Inflammatory macrophage treated with lipopolysaccharide for 4 hours (primary cell): ENCODE data around the gene OAS2.

Experiments
- DNase-seq: peaks from one replicate; pipeline ENCODE4 v3.0.0-alpha.2; 2020

Gene OAS2

DNA sequence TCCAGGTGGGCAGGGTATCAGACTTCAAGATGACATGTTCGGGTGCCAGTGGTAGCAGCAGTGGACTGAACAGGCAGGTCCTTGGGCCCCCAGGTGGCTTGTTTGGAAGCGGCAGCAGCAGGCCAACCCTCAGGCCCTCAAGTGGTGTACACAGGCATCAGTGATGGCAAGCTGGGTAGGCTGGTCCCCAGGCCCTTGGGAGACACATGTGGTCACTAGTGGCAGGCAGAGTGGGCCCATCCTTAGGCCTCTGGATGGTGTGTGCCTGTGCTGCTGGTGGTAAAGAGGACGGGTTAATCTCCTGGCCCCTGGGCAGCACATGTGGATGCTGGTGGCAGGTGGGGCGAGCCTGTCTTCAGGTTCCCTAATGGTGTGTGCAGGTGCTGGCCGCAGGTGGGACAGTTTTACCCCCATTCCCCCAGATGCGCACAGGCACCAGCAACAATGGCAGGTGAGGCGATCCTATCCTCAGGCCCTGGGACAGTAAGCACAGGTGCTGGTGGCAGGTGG lies 8.0 kb downstream of the OAS2 start:
- no peak for DNase-seq

DNA sequence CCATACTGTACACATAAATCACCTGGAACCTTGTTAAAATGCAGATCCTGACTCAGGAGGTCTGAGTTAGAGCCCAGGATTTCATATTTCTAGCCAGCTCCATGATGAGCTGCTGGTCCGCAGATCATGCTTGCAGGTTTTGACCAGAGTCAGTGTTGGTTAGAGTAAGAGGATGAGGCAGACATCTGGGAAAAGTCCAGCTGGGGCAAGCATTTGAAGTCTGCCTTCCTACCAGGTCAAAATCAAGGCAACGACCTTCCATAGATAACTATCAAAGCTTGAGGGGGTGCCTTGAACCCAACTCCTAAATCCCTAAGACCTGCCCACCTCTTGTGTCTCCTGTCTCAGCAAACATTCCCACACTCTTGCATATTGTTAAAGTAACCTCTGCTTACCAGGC lies 9.2 kb downstream of the OAS2 start:
- DNase-seq: no peak

DNA sequence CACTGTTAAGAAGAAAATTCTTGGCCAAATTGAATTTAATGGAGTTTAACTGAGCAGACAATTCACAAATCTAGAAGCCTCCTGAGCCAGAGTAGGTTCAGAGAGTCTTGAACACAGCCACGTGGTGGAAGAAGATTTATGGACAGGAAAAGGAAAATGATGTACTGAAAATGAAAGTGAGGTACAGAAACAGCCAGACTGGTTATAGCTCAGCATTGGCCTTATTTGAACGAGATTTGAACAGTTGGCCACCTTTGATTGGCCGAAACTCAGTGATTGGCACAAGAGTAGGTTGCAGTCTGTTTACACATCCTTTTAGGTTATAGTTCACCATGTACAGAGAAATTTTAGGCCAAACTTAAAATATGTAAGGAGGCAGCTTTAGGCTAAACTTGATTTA lies 9.9 kb downstream of the OAS2 start:
- peak; percentile 47 for DNase-seq

DNA sequence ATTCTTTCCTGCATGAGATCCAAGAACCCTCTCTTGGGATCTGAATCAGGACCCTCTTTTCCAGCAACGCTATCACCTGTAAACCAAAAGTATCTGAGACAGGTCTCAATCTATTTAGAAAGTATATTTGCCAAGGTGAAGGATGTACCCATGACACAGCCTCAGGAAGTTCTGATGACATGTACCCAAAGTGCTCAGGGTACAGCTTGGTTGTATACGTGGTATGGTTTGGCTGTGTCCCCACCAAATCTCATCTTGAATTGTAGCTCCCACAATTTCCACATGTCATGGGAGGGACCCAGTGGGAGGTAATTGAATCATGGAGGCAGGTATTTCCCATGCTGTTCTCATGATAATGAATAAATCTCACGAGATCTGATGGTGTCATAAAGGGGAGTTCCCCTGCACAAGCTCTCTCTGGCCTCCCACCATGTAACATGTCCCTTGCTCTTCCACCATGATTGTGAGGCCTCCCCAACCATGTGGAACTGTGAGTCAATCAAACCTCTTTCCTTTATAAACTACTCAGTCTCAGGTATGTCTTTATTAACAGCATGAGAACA lies 10.6 kb downstream of the OAS2 start:
- peak; percentile 78 for DNase-seq

DNA sequence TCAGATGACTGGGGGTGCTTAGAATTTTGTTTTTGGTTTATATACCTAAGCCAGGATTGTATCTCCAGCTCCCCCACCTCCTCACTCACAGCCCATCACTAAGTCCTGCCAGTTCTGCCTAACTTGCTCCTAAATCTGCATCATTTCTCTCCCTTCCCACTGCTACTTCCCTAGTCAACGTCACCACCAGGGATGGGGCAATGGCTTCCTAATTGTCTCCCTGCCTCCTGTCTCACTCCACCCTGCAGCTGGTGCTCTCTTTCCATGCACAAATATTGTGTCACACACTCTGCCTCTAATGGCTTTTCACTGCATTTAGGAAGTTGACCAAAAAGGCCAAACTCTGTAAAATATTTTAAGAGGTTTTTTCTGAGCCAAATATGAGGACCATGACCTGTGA lies 11.5 kb downstream of the OAS2 start:
- DNase-seq: peak; percentile 60

DNA sequence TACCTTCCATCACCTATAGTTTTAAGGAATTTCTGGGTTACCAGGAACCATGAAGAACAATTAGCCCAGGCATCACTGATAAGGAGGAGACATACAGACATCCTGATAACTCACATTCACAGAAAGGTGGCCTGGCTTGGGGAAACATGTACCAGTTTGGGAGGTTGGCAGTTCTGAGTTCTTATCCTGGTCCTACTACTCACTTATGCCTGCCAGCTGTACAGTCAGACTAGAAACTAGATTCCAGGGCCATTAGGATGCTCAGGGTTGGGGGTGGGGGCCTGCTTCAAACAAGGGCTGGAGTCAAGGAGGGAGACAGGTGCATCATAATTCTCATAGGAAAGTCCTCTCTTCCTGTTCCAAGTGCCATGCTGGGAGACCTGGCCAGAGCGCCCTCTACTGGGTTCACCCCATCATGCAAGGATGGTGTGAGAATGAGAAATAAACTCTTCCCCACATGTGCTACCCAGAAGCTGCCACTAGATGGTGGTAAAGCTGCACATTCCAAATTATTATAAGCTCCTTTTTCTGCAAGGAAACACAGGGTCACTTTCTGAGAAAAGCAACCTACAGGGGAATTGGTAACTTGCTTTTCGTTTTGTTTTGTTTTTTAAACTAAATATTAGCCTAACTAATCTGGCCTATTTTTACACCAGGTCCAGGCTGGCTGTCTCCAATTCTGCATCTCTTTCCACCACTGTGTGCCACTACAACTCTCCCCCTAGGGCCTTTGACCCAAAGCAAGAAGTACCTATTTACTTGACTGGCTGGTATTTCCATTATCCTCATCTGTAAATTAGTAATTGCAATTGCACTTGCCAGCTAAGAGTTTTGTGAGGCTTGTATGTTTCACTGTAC lies 14.5 kb downstream of the OAS2 start:
- DNase-seq: peak; percentile 70

DNA sequence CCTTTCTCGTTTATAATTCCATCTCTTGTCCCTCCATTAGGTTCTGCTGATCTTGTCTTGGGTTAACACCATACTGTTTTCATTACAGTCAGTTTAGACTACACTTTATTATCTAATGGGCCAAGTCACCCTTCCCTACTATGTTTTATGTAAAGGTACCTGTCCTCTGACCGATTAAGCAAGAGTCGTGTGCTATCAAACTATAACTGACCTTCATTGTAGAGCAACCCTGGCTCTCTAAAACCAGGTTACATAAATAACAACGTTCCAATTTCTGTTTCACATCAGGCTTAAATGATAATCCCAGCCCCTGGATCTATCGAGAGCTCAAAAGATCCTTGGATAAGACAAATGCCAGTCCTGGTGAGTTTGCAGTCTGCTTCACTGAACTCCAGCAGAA lies 16.7 kb downstream of the OAS2 start:
- DNase-seq: no peak

DNA sequence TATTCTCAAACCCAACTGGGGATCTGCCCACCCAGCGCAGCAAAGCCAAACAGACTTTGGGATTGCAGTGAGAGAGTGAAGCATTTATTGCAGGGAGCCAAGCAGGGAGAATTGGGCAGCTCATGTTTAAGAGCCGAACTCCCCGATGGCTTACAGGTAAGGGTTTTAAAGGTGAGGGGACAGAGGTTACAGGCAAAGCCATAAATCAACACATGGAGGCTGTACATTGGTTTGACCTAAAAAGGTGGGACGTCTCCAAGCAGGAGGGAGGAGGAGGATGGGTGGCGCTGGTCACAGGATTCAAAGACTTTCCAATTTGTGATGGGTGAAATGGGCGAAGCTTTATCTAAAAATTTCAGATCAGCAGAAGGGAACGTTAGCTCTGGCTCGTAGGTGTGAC lies 18.2 kb downstream of the OAS2 start:
- no peak for DNase-seq

DNA sequence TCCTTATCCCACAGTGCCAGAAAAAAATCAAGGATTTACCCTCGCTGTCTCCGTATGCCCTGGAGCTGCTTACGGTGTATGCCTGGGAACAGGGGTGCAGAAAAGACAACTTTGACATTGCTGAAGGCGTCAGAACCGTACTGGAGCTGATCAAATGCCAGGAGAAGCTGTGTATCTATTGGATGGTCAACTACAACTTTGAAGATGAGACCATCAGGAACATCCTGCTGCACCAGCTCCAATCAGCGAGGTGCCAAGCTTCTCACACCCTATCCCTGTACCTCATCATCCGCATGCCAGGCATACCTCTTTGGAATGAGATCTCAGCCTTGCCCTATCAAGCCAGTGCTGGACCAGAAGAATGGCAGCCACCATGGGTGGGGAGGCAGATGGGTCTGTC lies 19.2 kb downstream of the OAS2 start:
- no peak for DNase-seq

DNA sequence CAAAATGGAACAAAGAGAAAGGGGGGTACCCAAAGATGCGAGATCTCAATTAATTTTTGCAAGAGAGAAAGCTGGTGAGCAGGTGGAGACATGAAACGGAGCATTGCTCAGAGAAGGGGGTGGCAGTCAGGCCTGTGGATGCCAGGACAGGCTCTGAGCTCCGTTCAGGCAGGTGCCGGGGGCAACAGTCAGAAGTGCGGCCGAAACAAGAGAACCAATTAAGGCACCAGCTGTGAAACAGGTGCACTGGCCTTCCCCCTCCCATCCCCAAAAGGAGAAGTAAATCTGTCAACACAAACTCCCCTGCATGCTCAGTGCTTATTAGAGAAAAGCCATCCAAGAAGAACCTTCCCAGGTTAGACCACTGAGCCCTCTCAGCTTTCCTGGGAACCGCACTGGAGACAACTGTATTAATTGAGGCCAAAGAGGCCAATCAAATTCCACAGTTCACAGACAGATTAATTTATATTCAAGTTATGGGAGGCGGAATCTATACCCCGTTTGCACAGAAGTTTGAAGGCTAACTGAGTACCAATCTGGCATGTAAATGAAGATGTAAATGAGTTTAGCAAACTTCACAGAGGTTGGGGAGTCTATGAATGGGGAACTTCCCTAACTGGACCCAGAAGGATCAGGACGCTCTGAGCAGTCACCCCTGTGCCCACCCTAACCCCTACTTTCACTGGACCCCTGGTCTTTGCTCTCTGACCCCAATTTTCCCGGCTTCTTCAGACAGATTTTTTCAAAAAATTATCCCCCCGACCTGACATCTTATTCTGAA lies 20.9 kb downstream of the OAS2 start:
- DNase-seq: no peak

DNA sequence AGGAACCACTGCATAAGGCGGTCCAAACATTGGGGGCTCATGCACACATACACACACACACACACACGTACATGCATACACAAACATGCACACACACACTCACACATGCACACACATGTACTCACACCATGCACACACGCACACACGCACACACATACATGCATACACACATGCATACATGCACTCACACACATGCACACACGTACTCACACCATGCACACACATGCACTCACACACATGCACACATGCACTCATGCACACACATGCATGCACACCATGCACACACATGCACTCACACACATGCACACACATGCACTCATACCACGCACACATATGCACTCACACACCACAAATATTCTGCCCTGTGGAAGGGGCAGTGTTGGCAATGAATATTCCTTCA lies 22.1 kb downstream of the OAS2 start:
- no peak for DNase-seq

DNA sequence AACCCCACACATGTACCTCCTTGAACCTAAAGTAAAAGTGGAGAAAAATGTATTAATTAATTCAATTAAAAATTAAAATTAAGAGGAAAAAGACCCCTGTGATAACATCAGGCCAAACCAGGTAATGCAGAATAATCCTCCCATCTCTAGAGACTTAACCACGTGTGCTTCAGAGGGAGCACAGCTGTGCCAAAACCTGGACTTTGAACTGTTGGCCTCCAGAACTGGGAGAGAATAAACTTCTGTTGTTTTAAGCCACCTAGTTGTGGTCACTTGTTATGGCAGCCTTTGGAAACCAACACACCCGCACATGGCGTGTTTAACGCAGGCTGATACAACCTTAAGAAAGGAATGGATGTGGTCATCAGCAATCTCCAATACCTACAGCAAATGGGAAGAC lies 23.8 kb downstream of the OAS2 start:
- DNase-seq: no peak

DNA sequence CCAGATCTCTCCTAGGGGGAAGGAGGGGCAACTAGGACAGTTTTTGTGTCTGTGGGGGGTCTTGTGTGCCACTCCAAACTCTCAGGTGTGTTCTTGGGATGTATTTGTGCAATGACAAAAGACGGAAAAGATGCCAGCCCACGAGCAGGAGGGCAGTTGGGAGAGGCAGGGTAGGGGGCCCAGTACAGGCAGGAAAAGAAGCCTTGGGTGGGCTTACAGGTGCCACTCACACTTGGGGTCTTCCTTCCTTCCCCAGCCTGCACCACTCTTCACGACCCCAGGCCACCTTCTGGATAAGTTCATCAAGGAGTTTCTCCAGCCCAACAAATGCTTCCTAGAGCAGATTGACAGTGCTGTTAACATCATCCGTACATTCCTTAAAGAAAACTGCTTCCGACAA lies 24.4 kb downstream of the OAS2 start:
- no peak for DNase-seq

DNA sequence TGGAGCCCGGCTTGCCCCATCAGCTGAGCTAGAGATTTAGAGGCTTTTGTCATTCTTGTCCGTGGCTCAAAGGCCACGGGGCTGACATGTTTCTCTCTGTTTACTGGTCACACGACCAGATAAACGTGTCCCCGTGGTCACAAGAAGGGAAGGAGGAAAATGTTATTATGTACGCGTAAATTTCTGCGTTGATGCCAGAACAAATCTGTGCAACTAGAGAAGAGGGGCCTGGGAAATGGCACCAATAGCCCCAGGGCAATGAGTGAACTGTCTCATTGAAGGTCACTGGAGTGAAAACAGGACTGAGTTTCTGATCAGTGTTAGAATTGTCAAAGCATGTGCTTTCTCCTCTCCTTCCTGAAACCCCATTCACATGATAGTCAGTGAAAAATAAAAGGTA lies 25.3 kb downstream of the OAS2 start:
- no peak for DNase-seq

DNA sequence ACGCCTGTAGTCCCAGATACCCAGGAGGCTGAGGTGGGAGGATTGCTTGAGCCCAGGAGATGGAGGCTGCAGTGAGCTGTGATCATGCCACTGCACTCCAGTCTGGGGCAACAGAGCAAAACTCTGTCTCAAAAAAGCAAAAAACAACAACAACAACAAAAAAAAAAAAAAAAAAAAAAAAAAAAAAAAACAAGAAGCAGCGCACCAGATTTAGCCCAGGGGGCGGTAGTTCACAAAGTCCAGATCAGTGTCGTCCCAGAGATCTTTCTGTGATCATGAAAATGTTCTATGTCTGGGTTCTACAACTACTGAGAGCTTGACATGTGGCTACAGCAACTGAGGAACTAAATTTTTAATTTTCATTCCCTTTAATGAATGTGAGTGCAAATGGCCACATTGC lies 27.4 kb downstream of the OAS2 start:
- DNase-seq: no peak

DNA sequence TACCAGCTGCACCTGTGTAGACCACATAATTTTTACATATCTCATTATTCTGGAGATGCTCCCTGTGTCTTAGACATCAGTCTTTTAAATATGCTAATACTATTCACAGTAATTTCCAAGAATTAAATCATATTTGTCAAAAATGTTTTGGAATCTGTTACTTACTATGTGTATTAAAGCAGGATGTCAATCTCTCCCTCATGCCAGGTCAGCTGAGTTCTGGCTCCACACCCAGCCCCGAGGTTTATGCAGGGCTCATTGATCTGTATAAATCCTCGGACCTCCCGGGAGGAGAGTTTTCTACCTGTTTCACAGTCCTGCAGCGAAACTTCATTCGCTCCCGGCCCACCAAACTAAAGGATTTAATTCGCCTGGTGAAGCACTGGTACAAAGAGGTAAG lies 27.9 kb downstream of the OAS2 start:
- no peak for DNase-seq

DNA sequence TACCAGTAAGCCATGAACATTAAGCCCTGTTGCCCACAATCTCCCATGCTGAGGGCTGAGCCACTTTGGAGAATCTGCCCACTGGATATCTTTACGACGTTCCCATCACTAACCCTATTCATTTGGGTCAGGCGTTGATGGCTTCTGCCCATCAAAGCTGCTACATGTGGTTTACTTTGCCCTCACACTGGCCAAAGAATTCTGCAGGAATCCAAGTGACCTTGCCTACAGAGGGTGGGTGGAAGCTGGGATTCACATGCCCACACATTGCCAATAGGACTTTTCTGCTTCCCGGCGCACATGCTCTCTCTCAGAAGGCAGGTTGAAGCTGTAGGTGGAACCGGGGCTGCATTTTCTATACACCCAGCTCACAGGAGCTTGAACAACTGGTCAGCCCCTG lies 28.3 kb downstream of the OAS2 start:
- DNase-seq: no peak

DNA sequence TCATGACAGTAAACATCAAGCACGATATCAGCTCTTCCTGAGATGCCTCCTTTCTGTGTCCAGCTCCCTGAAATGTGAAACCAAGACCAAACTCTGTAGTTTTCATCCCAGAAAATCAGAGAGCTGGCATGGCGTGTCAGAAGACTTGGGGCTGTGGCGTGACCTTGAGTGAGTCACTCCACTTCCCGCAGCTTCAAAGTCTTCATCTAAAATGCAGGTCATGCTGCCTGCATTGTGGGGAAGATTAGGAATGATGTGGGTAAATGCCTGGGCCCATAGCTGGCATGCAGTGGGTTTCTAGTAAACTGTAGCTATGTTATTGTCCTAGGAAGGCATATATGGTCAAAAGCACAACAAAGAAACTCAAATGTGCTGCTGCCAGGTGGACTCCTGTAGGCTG lies 28.8 kb downstream of the OAS2 start:
- DNase-seq: no peak

DNA sequence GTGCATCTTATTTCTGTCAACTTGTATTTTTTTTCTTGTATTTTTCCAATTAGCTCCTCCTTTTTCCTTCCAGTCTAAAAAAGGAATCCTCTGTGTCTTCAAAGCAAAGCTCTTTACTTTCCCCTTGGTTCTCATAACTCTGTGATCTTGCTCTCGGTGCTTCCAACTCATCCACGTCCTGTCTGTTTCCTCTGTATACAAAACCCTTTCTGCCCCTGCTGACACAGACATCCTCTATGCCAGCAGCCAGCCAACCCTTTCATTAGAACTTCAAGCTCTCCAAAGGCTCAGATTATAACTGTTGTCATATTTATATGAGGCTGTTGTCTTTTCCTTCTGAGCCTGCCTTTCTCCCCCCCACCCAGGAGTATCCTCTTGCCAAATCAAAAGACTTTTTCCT lies 32.4 kb downstream of the OAS2 start:
- DNase-seq: no peak

DNA sequence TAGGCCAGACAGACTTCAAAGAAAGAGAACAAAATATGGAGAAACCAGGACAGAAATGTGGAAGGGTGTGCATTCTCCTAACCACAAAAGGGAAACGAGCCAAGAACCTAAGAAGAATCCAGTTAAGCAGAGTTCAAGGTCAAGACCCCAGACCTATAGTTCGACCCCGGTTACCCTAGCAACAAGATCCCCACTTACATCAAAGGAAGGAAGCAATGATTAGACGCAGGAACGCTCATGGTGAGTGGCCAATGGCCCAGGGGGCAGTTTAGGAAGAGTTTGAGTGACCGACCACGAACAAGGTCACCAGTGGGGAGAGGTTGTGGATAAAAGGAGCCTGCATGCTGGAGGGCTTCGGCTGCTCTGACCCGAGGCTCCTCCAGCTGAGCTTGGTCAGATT lies 36.2 kb downstream of the OAS2 start:
- DNase-seq: no peak

DNA sequence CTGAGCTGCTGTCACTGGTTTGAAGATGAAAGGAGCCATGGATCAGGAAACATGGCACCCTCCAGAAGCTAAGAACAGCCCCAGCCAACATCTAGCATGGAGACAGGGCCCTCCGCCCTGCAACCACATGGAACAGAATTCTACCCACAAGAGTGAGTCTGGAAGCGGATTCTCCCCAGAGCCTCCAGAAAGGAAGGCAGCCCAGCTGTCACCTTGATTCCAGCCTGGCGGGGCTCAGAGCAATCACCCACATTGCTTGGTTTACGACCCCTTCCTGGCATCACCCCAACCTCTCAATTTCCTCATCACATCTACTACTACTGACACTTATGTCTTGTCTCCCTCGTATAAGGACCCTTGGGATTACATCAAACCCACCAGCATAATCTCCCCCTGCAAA lies 38.5 kb downstream of the OAS2 start:
- no peak for DNase-seq

DNA sequence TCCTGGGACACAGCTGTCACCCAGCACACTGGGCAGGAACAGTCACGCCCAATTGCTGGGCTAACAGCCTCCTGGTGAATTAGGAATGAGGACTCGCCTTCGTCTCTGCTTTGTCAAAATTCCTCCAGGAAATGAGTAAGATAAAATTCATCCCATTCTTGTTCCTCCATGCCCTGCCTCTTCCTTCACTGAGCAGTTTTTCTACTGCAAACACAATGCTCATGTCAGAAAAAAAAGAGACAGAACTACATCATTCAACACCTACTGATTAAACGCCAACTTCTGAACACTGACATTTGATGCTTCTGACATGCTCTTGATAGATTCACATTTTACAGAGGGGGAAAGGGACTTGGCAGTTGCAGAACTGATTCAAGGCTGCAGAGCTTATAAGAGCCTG lies 40.7 kb downstream of the OAS2 start:
- no peak for DNase-seq

DNA sequence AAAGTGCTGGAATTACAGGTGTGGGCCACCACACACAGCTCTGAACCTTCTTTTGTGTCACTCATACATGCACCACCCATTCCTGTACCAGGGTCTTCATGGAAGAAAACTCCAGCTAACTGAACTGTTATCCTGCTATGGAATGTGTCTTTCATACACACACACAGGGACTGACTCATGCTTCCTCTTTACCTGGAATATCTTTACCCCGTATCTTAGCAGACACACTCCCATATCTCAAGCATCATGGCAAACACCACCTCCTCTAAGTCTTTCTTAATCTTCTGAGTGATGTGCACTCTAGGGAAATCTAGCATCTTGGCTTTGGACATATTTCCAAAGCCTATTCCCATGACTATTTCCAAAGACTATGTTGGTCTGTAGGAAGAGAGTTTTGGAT lies 43.2 kb downstream of the OAS2 start:
- DNase-seq: no peak
